Calu3 (cell line): Measurements from ENCODE around the gene THRSP. TPM values are rescaled to one million over a fixed set of nuclear protein-coding genes. Genes with fewer than 3 reads are reported as not detected.
"Not testable (repeated sequence)": the region's sequence is repeated elsewhere in the genome, so short reads cannot be mapped to it uniquely, and the experiment has no call there.

Experiments
- BruUV-seq: library from RNA; stranded (reverse); fragments of 400-500 nt; replicated peaks from 2 replicates; lab custom pipeline; 2021; lab: Mats Ljungman, UMichigan
- CTCF ChIA-PET: fragments of 300-600 bp; sonication (Branson Sonifier 250); formaldehyde crosslinking; loops from one replicate; lab custom pipeline; 2022; ENCODE audit warnings: antibody characterized with exemption; lab: Charles Lee
- DNase-seq: peaks from one replicate; pipeline ENCODE4 v3.0.0; 2022
- H3K27ac Mint-ChIP-seq: one replicate; pipeline ENCODE4 v1.8.0; 2022; ENCODE audit warnings: mixed read lengths; ENCODE audit not compliant: unreplicated experiment
- H3K27me3 Mint-ChIP-seq: one replicate; pipeline ENCODE4 v1.8.0; 2022; ENCODE audit warnings: mixed read lengths; ENCODE audit not compliant: unreplicated experiment
- H3K36me3 Mint-ChIP-seq: one replicate; pipeline ENCODE4 v1.8.0; 2022; ENCODE audit warnings: mild to moderate bottlenecking, moderate library complexity, mixed read lengths; ENCODE audit not compliant: insufficient read depth, unreplicated experiment
- H3K4me1 Mint-ChIP-seq: one replicate; pipeline ENCODE4 v1.8.0; 2022; ENCODE audit warnings: mild to moderate bottlenecking, low read depth, mixed read lengths; ENCODE audit not compliant: unreplicated experiment
- H3K4me3 Mint-ChIP-seq: one replicate; pipeline ENCODE4 v1.8.0; 2022; ENCODE audit warnings: mild to moderate bottlenecking, low read depth, moderate library complexity, mixed read lengths; ENCODE audit not compliant: unreplicated experiment
- H3K9me3 Mint-ChIP-seq: one replicate; pipeline ENCODE4 v1.8.0; 2022; ENCODE audit warnings: low read depth, mixed read lengths; ENCODE audit not compliant: unreplicated experiment
- intact Hi-C: fragments of 100-400 bp; cut with micrococcal nuclease; formaldehyde crosslinking; loops from one replicate; pipeline ENCODE4 v1.10.0; 2022; ENCODE audit not compliant: unreplicated experiment
- total RNA-seq: library from RNA; stranded (reverse); gene quantifications from 2 replicates; pipeline ENCODE4 v1.2.3, GENCODE V29; 2022
- TF ChIP-seq, protein P1 (sequence below): fragments of 200-600 bp; IDR thresholded peaks from one replicate; pipeline ENCODE4 v1.8.0; 2022; ENCODE audit warnings: antibody characterized with exemption; ENCODE audit not compliant: unreplicated experiment

The THRSP gene
- total RNA-seq, 1 experiment from 2014 or later: not detected

DNA sequence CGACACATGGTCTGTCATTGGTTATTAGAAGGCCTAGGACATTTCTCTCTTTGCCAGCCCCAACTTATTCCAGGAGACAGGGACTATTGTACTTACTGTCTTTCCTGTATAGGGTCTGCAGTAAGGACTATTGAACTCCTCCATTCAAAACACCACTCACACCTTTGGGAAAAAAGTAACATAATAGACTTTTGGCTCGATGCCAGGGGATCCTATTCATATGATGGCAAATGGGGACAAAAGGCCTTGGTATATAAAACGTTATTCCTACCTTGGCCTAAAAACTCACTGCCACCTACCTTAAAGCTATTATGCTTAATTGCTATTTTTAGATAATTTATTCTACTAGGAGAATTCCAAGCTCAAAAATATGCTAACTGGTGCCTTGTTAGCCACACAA, 22.3 kb downstream of the THRSP start:
- TF ChIP-seq, protein P1, sequence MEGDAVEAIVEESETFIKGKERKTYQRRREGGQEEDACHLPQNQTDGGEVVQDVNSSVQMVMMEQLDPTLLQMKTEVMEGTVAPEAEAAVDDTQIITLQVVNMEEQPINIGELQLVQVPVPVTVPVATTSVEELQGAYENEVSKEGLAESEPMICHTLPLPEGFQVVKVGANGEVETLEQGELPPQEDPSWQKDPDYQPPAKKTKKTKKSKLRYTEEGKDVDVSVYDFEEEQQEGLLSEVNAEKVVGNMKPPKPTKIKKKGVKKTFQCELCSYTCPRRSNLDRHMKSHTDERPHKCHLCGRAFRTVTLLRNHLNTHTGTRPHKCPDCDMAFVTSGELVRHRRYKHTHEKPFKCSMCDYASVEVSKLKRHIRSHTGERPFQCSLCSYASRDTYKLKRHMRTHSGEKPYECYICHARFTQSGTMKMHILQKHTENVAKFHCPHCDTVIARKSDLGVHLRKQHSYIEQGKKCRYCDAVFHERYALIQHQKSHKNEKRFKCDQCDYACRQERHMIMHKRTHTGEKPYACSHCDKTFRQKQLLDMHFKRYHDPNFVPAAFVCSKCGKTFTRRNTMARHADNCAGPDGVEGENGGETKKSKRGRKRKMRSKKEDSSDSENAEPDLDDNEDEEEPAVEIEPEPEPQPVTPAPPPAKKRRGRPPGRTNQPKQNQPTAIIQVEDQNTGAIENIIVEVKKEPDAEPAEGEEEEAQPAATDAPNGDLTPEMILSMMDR: no peak
- CTCF ChIA-PET: no interaction called here
- H3K27ac Mint-ChIP-seq: peak overlapping the region; percentile 51
- peaks cover 35% of the 10 kb centered on the region for H3K36me3 Mint-ChIP-seq
- intact Hi-C loops: no loop called here
- H3K4me1 Mint-ChIP-seq: peaks cover 35% of the 10 kb centered on the region
- H3K27me3 Mint-ChIP-seq: no peaks in the 10 kb centered on the region
- H3K9me3 Mint-ChIP-seq: peaks cover 5% of the 10 kb centered on the region
- no peak for DNase-seq
- no TSS peak for BruUV-seq
- H3K4me3 Mint-ChIP-seq: no peak overlapping the region

DNA sequence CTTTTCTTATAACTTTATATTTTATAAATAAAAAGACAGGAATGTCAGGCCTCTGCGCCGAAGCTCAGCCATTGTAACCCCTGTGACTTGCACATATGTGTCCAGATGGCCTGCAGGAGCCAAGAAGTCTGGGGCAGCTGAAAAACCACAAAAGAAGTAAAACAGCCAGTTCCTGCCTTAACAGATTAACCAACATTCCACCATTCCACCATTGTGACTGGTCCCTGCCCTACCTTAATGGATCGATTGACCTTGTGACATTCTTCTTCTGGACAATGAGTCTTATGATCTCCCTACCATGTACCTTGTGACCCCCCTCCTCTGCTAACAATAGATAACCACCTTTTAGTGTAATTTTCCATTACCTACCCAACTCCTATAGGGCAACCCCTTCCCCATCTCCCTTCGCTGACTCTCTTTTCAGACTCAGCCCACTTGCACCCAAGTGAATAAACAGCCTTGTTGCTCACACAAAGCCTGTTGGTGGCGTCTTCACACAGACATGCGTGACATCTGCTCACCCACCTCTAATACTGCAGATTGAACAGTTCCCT, 22.9 kb downstream of the THRSP start:
- intact Hi-C loops, H3K9me3 Mint-ChIP-seq, H3K27me3 Mint-ChIP-seq, H3K4me3 Mint-ChIP-seq, BruUV-seq, CTCF ChIA-PET: not testable (repeated sequence)
- H3K4me1 Mint-ChIP-seq: peaks cover 30% of the 10 kb centered on the region
- H3K36me3 Mint-ChIP-seq: peaks cover 30% of the 10 kb centered on the region
- peak; percentile 27 for DNase-seq
- H3K27ac Mint-ChIP-seq: peak overlapping the region; percentile 51

DNA sequence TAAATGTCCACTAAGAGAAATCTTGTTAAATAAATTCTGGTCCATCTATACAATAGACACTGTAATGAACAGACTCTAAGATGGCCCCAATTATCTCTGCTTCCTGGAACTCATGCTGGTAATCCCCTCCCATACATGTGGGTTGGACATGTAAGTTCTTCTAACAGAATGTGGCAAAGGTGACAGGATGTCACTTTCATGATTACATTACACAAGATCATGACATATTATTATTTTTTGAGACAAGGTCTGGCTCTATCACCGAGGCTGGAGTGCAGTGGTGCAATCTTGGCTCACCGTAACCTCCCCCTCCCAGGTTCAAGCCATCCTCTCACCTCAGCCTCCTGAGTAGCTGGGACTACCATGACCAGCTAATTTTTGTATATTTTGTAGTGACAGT, 30.6 kb downstream of the THRSP start:
- intact Hi-C loops: no loop called here
- Mint-ChIP-seq H3K9me3 (no peaks in the 10 kb centered on the region), H3K4me1 (peaks cover 12% of the 10 kb centered on the region), H3K36me3 (peaks cover 20% of the 10 kb centered on the region), H3K27ac (no peak overlapping the region), H3K4me3 (no peak overlapping the region), H3K27me3 (no peaks in the 10 kb centered on the region)
- TF ChIP-seq, protein P1: no peak
- DNase-seq: no peak
- BruUV-seq: no TSS peak
- CTCF ChIA-PET: no interaction called here

DNA sequence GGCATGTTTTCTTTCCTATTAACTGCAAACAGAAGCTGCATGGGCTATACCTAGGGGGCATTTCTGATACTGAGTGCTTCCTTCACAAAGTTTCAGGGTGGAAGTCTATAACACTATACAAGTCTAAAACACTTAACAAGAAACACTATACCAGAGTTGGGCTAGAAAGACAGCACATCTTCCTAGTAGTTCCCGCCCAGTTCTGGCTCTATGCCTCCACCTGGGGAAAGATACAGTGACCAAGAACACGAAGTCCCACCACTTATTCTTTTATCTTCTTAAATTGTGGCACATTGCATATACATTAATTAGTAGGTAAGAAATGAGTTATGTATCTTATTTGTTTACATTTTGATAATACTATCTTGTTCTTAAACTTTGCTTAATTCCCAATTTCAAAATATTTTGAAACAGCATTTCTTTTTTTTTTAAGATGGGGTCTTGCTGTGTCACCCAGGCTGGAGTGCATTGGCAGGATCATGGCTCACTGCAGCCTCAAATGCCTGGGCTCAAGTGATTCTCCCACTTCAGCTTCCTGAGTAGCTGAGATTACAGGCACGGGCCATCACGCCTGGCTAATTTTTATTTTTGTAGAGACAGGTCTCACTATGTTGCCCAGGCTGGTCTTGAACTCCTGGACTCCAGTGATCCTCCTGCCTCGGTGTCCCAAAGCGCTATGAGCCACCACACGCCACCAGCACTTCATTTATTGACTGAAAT, 34.2 kb downstream of the THRSP start:
- Mint-ChIP-seq H3K27ac (no peak overlapping the region), H3K27me3 (no peaks in the 10 kb centered on the region), H3K36me3 (peaks cover 21% of the 10 kb centered on the region), H3K4me3 (no peak overlapping the region), H3K9me3 (no peaks in the 10 kb centered on the region), H3K4me1 (no peaks in the 10 kb centered on the region)
- intact Hi-C loops: no loop called here
- CTCF ChIA-PET: no interaction called here
- no peak for DNase-seq
- no TSS peak for BruUV-seq
- TF ChIP-seq, protein P1: no peak

DNA sequence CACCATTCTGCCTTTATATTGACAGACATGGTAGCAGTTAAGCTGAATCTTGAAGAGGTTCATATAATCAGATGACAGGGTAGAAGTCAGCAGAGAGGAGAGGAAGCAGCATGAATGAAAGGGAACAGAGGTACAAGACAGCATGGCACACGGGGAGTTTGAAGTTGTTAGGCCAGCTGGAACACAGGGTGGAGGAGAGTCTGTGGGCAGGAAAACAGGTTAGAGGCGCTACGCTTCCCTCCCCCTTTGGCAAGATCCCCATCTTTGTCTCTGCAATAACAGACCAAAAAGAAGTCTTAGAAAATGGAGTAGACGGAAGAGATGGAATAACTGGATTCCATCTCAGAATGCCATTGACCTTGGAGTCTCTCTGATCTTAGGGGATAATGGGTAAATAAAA, 36.0 kb downstream of the THRSP start:
- no peaks in the 10 kb centered on the region for H3K9me3 Mint-ChIP-seq
- no peaks in the 10 kb centered on the region for H3K4me1 Mint-ChIP-seq
- no peaks in the 10 kb centered on the region for H3K27me3 Mint-ChIP-seq
- no peak overlapping the region for H3K27ac Mint-ChIP-seq
- H3K36me3 Mint-ChIP-seq: peaks cover 18% of the 10 kb centered on the region
- no peak for DNase-seq
- TF ChIP-seq, protein P1: no peak
- intact Hi-C loops: no loop called here
- CTCF ChIA-PET: no interaction called here
- BruUV-seq: no TSS peak
- H3K4me3 Mint-ChIP-seq: no peak overlapping the region
